Measurements from ENCODE around the gene CNTRL.

Gene CNTRL

GRCh38 chr9:121196389-121196788 lies 121.6 kb downstream of the CNTRL start:
- intact Hi-C loops (cut with DNase I), result no loop called here
- DNase-seq, result no peak

DNA sequence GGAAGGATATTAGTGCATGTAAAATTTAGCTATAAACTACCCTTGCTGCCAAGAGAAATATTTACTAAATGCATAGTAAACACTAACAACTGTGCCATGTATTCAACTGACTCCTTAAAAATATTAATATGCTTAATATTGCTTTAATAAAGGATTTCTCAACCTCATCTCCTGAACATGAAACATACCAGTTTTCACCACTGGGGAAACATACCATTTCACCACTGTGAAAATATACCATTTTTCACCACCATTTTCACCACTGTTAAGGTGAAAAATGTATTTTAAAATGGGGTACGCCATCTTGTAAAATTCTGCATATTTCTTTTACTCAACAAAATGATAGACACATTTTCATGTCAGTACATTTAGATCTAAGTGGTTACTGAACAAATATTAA lies 122.4 kb downstream of the CNTRL start:
- intact Hi-C loops (cut with DNase I), result no loop called here
- DNase-seq, result no peak

GRCh38 chr9:121198512-121199042 lies 123.8 kb downstream of the CNTRL start:
- no peak for DNase-seq
- intact Hi-C loops (cut with DNase I), result no loop called here

DNA sequence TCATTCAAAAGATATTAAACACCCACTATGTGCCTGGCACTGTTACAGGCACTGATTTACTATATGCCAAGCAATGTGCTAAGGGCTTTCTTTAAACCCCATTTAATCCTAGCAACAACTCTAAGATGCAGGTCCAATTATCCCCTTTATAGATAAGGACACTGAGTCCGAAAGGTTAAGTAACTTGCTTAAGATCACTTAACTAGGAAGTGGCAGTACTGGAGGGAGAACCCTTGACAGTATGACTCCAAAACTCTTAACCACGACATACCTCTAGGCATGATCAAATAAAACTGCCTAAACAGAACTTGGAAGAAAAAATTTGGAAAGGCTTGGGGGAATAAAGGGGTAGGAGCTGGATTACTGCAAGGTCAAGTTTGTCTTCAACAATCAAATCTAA lies 125.2 kb downstream of the CNTRL start:
- intact Hi-C loops (cut with DNase I), result loop anchor here (10.0 kb wide), 1 partner anchor 125 kb away; the partner anchor contains the start of gene CNTRL
- DNase-seq, result no peak

DNA sequence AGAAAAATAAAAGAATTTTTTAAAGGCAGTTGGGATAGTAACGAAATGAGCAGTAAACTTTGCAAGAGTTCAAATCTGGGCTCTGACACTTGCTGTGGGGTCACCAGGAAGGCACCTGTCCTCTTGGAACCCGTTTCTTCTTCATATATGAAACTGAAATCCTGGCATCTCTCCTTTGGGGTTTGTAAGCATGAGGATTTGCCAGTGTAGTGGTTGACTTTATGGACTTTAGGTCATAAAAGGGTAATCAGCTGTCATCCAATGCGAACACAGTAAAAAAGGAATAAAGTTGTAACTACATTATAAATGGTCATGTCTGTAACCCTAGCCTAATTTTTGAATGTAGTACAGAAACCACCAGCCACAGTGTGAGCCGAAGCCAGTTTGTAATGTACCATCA lies 125.6 kb downstream of the CNTRL start:
- intact Hi-C loops (cut with DNase I), result loop anchor here (10.0 kb wide), 1 partner anchor 126 kb away; the partner anchor contains the start of gene CNTRL

GRCh38 chr9:121201045-121201737 lies 126.4 kb downstream of the CNTRL start:
- peak in 7 of 10 donors; percentile 13 to 87 (median 44) for DNase-seq

More for the DNA sequence above, 125.6 kb downstream of the CNTRL start:
- no peak for DNase-seq

DNA sequence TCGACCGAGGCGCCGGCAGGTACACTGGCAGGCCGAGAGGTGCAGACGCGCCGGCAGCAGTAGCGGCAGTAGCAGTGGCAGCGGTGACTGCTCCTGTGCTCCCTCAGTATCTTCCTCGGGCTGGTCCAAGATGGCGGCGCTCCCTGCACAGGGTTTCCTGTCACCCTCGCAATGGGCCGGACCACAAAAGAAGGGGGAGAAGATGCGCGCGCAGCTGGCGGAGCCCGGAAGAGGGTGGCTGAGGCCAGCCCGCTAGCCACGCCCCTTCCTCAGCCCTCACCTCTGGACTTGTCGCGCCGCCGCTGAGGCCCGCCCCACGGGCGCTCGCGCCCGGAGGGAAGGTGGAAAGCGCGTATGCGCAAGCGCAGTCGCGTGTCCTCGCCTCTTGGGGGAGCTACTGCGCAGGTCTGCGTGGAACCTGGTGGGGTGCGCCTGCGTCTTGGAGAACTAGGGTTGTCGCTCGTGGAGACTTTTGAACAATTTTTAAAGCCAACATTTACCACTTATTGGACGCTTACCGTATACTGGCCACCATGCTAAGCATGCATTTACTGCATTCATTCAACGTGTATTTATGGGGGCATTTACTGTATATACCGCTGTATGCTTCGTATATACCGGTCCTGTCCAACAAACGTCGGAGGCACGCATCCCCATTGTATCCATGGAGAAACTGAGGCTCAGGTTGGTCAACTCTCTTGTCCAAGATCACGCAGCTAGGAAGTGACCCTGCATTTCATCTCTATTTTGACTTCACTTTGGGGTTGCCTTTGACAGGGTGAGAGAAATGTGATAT lies 127.2 kb downstream of the CNTRL start, which contains the start of gene RAB14:
Gene RAB14 (minus strand): TSS at position 132 of the 796 bp plus-strand sequence. CDS start 8,457 bp downstream, outside the sequence.
- intact Hi-C loops (cut with DNase I), result loop anchor here (10.0 kb wide), 1 partner anchor 127 kb away; the partner anchor contains the start of gene CNTRL
- DNase-seq, result peak; percentile 99 to 100 (median 99)

More at GRCh38 chr9:121201045-121201737, 126.4 kb downstream of the CNTRL start:
- intact Hi-C loops (cut with DNase I), result loop anchor here (10.0 kb wide), 1 partner anchor 126 kb away; the partner anchor contains the start of gene CNTRL

- no peak for DNase-seq
- intact Hi-C loops (cut with DNase I), result loop anchor here (10.0 kb wide), 1 partner anchor 129 kb away; the partner anchor contains the start of gene CNTRL
Observed at GRCh38 chr9:121204121-121204520, 129.4 kb downstream of the CNTRL start.

- DNase-seq, result no peak
- intact Hi-C loops (cut with DNase I), result loop anchor here (10.0 kb wide), 1 partner anchor 130 kb away; the partner anchor contains the start of gene CNTRL
Observed at GRCh38 chr9:121204611-121205010, 129.9 kb downstream of the CNTRL start.

GRCh38 chr9:121206516-121207370 lies 132.0 kb downstream of the CNTRL start:
- DNase-seq, result no peak
- intact Hi-C loops (cut with DNase I), result loop anchor here (10.0 kb wide), 1 partner anchor 132 kb away; the partner anchor contains the start of gene CNTRL

DNA sequence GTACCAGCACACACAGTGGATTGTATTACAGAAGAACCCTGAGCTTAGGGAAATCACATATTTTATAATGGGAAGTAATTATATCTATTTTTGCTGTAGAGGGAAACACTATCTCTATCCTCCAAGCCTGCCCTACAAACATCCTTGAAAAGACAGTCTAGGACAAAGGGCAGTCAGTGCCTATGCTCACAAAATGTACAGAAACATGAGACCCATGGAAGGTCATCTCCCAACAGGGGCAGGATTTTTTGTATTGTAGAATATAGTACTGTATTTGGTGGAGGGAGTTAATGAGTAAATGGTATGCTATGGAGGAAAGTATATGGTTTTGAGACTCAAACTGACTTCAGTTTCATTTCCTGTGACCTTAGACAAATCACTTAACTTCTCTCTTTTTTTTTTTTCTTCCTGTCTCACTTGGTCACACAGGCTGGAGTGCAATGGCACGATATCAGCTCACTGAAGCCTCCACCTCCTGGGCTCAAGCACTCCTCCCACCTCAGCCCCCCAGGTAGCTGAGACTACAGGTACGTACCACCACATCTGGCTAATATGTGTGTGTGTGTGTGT lies 132.7 kb downstream of the CNTRL start:
- intact Hi-C loops (cut with DNase I), result loop anchor here (10.0 kb wide), 1 partner anchor 133 kb away; the partner anchor contains the start of gene CNTRL
- DNase-seq, result no peak

GRCh38 chr9:121210536-121210935 lies 135.8 kb downstream of the CNTRL start:
- no peak for DNase-seq
- intact Hi-C loops (cut with DNase I), result loop anchor here (5.0 kb wide), 1 partner anchor 52 kb away; no protein-coding TSS in a partner anchor

- intact Hi-C loops (cut with DNase I), result loop anchor here (1.0 to 5.0 kb wide), 4 partner anchors 49 to 187 kb away; no protein-coding TSS in a partner anchor
- peak; percentile 80 to 99 (median 94) for DNase-seq
Observed at GRCh38 chr9:121213136-121213806, 138.5 kb downstream of the CNTRL start.

- DNase-seq, result no peak
- intact Hi-C loops (cut with DNase I), result loop anchor here (5.0 kb wide), 1 partner anchor 48 kb away; no protein-coding TSS in a partner anchor
Observed at GRCh38 chr9:121214005-121214404, 139.2 kb downstream of the CNTRL start.

DNA sequence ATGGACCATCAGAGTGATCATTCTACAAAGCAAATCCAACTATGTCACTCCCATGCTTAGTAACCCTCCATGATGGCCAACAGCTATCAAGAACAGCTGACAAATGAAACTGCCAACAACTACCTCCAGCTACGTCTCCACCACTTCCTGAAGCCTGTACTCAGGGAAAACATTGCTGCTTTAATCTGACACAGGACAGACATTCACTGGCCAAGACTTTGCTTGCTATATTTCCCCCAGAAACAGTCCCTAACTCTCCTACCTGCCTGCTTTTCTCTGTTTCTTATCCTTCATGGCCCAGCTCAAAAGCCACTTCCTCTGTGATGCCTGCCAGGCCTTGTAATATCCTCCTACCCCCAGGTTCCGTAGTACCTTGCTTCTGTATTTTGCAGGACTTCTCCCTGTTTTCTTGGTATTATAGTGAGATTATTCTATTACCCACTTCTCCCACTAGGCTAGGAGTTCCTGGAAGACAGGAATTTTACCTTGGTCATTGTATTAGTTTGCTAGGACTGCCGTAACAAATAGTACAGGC lies 141.6 kb downstream of the CNTRL start:
- no peak for DNase-seq
- intact Hi-C loops (cut with DNase I), result no loop called here

DNA sequence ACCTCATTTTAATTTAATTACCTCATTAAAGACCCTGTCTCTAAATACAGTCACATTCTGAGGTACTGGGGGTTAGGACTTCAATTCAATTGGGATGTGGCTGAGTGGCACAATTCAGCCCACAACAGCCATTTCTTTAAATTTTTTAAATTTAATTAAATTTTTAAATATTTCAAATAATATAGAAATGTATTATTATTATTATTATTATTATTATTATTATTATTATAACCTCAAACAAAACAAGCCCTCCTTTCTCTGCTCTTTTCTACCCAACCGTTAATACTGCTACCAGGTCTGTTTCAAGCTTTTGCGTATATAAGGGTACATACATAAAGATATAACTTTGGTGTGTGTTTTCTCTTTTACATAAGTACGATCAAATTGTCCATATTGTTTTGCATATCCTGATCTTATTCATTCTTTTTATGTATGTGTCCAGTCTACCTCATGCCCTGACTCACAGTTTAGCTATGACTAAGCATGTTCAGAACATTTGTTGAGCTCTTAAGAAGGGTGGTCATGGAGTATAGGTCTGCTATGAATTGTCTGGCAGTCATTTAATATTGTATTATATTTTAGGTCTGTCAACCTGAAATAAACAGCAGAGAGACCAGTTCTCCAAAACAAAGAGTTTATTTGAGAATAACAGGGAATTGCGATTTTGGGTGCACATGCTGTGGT lies 143.0 kb downstream of the CNTRL start:
- no peak for DNase-seq
- intact Hi-C loops (cut with DNase I), result no loop called here

DNA sequence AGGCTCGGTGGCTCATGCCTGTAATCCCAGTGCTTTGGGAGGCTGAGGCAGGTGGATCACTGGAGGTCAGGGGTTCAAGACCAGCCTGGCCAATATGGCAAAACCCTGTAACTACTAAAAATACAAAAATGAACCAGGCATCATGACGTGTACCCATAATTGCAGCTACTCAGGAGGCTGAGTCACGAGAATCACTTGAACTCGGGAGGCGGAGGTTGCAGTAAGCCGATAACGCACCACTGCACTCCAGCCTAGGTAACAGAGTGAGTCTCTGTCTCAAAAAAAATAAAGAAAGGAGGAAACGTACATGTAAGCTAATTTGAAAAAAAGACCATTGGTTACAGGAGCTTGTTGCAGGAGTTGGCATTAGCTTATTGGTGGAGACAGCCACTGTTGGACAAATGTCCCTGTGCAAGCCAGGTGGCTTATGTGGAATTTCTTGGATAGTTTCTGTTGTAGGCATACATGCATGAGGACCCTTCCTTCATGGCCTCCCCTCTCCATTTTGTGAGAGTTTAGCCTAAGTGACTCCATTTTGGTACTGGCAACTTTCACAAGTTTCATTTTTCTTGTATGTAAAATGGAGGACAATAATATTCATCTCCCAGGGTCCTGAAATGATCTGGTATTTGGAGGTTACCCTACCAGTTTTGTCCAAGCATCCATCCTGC lies 143.7 kb downstream of the CNTRL start:
- intact Hi-C loops (cut with DNase I), result no loop called here
- no peak for DNase-seq

Data from posterior cingulate gyrus (tissue), 11 donors.